Kasumi-1 (cell line): ENCODE measurements around the gene LTBP1.
"Not testable (repeated sequence)": the region's sequence is repeated elsewhere in the genome, so short reads cannot be mapped to it uniquely, and the experiment has no call there.

Experiments
- DNase-seq, 2 experiments: peaks; one replicate each; lab custom pipeline; 2025; lab: John Stamatoyannopoulos, UW

LTBP1 gene, protein sequence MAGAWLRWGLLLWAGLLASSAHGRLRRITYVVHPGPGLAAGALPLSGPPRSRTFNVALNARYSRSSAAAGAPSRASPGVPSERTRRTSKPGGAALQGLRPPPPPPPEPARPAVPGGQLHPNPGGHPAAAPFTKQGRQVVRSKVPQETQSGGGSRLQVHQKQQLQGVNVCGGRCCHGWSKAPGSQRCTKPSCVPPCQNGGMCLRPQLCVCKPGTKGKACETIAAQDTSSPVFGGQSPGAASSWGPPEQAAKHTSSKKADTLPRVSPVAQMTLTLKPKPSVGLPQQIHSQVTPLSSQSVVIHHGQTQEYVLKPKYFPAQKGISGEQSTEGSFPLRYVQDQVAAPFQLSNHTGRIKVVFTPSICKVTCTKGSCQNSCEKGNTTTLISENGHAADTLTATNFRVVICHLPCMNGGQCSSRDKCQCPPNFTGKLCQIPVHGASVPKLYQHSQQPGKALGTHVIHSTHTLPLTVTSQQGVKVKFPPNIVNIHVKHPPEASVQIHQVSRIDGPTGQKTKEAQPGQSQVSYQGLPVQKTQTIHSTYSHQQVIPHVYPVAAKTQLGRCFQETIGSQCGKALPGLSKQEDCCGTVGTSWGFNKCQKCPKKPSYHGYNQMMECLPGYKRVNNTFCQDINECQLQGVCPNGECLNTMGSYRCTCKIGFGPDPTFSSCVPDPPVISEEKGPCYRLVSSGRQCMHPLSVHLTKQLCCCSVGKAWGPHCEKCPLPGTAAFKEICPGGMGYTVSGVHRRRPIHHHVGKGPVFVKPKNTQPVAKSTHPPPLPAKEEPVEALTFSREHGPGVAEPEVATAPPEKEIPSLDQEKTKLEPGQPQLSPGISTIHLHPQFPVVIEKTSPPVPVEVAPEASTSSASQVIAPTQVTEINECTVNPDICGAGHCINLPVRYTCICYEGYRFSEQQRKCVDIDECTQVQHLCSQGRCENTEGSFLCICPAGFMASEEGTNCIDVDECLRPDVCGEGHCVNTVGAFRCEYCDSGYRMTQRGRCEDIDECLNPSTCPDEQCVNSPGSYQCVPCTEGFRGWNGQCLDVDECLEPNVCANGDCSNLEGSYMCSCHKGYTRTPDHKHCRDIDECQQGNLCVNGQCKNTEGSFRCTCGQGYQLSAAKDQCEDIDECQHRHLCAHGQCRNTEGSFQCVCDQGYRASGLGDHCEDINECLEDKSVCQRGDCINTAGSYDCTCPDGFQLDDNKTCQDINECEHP (N-terminal part only)

GRCh38 chr2:32946314-32947075, at the start of gene LTBP1:
TSS of gene LTBP1 (plus strand) at chr2:32946953. CDS start at chr2:32947325, 372 bp downstream.
- peak; percentile 42 to 71 for DNase-seq

DNA sequence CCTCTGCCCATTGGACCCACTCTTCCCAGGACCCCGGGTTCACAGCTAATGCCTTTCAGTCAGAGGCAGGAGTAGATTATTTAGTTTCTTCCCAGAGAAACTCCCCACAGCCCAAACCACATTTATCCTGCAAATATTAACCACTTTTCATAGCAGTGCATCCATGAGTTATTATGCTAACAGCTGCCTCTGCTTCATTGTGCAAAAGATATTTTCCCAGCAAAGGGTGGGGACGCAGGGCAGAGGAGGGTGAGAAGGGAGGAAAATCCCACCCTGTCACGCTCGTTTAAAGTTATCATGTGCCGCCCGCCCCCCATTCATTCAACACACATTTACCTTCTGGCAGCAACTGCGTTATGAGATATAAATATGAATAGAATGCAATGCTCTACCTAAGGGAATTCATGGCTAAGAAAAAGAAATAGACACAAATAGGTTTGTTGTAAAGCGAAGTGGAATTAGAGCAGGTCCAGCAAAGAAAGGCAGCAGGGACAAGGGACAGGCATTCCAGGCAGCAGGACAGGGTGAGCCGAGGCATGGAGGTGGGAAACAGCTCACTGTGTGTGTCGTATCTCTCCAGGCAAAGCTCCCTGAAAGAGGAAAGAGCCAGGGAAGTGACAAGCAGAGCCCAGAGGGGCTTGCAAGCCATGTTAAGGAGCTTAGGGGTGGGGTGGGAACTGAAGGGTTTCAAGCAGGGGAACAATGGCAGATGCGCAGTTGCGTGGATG, 46.3 kb upstream of the LTBP1 start:
- DNase-seq: no peak

DNA sequence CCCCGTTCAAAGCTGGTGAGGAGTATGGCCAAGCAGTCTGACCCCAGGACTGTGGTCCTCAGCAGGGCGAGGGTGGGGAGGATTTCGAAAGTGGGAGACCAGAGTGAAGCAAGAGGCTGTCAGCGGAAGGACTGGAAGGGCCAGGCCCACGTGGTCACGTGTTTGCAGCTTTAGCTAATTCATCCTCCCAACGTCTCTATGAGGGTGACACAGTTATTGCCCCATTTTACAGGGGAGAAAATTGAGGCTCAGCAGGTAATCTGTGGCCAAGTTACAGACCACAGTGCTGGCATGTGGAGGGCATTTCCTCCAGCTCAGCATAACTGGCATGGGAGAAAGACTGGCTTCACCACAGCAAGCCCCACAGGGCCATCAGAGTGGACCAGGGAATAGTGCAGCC, 45.4 kb upstream of the LTBP1 start:
- DNase-seq: no peak

GRCh38 chr2:32902174-32902573, 44.6 kb upstream of the LTBP1 start:
- DNase-seq: no peak

DNA sequence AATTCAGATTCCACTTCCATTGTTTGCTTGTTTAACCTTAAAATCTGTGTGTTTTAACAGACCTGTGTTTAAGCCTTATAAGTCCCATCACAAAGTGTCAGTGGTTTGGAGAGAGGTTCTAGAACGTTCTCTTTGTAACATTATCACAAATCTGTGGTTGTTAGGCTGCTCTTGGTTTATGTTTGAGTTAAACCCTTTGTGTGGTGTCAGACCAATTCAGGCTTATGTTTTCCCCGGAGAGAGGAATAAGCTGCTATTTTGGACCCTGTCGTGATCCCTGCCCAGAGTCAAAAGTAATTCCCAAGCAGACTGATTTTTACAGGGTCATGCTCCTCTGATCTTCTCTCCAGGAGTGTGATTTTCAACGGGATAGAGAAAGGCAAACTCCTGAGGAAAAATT, 43.8 kb upstream of the LTBP1 start:
- no peak for DNase-seq

DNA sequence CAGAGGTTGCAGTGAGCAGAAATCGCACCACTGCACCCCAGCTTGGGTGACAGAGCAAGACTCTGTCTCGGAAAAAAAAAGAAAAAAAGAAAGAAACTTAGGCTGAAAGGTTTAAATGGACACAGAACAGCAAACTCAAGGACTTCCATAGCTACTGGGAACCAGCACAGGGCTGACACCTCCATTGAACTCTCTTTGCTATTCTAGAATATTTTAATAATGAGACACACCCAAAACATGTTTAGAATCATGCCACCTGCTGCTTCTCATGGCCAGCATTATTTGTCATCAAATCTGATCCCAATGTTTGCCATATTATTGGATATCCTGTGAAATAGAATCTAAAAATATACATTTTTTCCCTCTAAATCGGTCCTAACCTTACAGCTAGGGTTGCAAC, 42.7 kb upstream of the LTBP1 start:
- no peak for DNase-seq

GRCh38 chr2:32904751-32905150, 42.0 kb upstream of the LTBP1 start:
- no peak for DNase-seq

- DNase-seq: no peak
These were observed 41.5 kb upstream of the LTBP1 start for GRCh38 chr2:32905270-32905669.

GRCh38 chr2:32910883-32911598, 35.7 kb upstream of the LTBP1 start:
- DNase-seq: no peak

DNA sequence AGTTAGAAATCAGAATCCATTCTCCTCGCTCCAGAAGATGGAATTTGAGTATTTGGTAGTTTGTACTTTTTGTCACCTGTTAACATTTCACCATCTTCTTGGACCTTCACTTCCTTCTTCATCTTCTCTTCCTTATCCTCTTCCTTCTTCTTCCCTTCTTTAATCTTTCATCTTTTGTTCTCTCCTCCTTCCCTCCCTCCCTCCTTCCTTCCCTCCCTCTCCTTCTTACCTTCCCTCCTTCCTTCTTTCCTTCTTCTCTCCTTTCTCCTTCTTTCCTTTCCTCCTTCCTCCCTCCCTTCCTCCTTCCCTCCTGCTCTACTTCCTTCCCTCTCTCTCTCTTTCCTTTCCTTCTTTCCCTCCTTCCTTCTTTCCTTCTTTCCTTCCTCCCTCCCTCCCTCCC, 31.1 kb upstream of the LTBP1 start:
- DNase-seq: no peak

DNA sequence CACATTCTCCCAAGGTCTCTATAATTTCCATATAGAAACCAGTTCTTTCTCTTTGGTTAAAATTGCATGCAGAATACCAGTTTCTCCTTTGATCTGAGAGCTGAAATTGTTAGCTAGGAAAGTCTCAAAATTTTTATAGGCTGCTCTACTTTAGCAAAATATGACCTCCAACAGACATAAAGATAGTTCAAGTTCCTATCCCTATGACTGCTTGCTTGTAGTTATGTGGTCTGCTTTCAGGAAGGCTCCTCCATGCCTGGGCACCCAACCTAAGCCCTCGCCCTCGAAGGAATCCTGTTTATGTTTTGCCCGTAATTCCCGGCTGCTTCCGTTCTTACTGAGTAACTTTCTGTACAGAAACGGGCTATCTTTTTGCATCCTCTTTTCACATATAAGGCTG, 28.0 kb upstream of the LTBP1 start:
- DNase-seq: peak in 1 of 2 experiments; percentile 2

- not testable (repeated sequence) for DNase-seq
These were observed 26.9 kb upstream of the LTBP1 start for GRCh38 chr2:32919901-32920300.

DNA sequence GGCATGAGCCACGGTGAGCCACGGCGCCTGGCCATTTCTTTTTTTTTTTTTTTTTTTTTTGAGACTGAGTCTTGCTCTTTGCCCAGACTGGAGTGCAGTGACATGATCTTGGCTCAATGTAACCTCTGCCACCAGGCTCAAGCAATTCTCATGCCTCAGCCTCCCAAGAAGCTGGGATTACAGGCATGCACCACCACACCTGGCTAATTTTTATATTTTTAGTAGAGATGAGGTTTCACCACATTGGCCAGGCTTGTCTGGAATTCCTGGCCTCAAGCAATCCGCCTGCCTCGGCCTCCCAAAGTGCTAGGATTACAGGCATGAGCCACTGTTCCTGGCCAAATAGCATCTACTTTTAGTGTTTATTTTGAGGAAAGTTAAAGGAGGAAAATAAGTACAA, 25.3 kb upstream of the LTBP1 start:
- not testable (repeated sequence) for DNase-seq

DNA sequence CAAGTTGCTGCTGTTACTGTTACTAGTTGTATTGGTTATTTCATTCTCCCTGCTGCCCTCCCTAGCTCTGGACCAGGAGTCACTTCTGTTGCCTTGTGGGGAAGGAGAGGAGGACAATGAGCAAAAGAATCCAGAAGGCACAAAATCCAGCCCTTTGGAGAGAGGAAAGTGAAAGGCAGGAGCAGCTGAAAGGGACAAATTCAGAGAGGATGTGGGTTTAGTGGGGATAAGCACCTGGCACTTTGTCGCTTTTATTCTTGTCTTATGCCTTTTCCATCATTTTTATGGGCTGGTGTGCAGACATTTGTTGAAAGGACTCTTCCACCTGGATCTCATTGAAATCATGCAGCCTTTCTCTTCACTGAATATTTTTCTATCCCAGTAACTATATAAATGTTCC, 24.3 kb upstream of the LTBP1 start:
- DNase-seq: no peak

DNA sequence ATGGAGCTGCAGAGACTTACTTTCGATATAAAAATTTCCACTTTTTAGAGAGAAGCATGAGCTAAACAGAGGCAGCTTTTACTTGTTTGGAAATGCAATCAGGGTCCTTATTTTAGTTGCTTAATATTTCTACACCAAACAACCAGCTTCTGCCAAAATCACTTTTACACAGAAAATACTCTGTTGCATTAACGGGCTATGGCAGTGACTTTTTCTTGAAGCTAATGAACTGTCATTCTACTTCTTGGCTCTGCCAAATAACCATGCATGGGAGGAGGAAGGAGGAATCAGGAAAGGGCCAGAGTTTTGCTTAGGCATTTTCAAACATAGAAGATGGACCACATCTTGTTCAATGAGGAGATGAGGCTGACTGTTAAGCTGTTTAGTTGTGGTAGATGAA, 23.6 kb upstream of the LTBP1 start:
- DNase-seq: no peak

DNA sequence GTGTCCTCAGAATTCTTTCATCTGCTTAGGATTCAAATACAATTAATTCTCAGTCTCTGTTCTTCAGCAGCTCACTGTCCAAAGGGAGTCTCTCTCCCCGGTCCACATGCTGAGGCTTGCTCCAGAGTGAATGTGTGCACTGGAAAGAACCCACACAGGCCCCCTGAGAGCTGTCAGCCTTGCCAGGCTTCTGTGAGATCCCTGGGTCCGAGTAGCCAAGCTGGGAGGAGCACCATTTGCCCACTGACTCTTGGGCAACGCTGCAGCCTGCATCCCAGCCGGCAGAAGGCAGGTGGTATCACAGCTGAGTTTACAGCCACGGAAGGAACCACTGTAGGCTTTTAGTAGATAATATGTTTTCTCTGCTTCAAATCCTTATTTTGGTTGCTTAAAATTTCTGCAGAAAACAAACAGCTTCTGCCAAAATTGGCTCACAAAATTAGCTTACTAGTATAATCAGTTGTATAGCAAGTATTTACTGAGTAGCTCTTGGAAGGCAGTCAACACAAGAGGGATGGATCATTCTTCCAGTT, 21.4 kb upstream of the LTBP1 start:
- DNase-seq: no peak

DNA sequence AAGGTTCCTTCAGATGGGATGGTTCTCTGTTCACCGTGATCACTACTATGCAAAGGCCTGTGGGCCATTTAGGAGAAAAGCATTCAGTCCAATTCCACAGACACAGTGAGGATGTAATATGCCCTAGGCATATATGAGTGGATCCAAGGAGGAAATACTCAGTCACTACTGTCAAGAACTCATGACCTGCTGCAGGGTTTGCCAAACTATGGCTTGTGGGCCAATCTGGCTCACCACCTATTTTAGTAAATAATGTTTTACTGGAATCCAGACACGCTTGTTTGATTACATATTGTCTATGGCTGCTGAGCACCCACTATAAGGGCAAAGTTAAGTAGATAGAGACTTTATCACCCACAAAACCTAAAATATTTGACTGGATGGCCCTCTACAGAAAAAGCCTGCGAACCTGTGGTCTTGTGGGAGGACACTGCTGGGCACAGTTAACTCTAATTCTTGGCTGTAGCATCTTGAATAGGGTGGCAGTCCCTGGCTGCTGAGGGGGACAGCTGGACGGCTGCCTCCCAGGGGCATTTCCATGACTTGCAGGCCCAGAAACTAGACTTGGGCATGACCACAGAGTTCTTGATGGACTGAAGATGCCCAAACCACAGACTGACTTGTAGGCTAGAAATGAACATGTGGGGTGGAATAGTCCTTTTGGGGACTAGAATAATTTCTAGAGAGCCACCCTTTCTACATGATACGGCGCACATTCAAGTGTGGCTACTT, 20.6 kb upstream of the LTBP1 start:
- no peak for DNase-seq

DNA sequence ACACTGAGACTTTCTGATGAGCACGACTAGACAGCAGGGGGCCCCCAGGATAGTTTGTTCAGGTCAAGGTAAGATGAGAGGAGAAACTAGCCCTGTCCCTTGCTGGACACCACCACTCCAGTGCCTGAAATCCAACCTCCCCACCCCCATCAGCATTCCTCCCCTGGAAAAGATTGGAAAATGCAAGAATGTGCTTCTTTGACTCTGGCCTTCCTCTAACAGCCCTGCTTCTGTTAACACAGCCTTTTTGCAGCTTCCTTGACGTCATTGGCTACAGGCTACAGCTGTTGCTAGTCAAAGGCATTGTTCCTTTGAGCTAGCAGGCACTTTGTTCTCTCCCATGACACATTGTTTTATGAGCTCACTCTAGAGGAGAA, 20.1 kb upstream of the LTBP1 start:
- DNase-seq: no peak

DNA sequence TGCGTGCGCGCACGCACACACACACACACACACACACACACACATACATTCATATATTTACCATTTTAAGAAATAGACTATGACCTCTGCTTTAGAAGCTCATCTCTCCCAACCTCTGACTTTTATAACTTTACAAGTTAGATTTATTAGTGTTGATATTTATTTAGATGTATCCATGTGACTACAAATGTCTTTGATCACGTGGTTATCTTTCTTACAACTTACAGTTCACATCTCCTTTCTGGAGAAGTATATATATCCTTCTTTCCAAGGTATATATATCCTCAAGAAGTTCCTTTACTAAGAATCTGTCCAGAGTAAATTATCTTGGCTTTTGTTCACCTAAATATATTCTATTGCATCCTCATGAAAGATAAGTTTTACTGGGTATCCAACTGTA, 16.3 kb upstream of the LTBP1 start:
- DNase-seq: no peak
